GM18868 (cell line): ENCODE measurements around the gene REEP1.

Experiments used
- ATAC-seq: cut with Tn5 transposase; IDR thresholded peaks from one replicate; pipeline ENCODE4 v1.9.1; 2021; ENCODE audit warnings: mild to moderate bottlenecking, moderate library complexity; ENCODE audit not compliant: unreplicated experiment

REEP1 gene

GRCh38 chr2:86226636-86227520 is 110.5 kb downstream of the REEP1 start:
- ATAC-seq: no peak

GRCh38 chr2:86226070-86226469 is 111.4 kb downstream of the REEP1 start:
- ATAC-seq: no peak

- peak; percentile 74 for ATAC-seq
Observed at GRCh38 chr2:86225581-86225980, 111.8 kb downstream of the REEP1 start.

GRCh38 chr2:86224645-86225355 is 112.6 kb downstream of the REEP1 start:
- ATAC-seq: no peak

- no peak for ATAC-seq
Observed at GRCh38 chr2:86223927-86224560, 113.4 kb downstream of the REEP1 start.

- ATAC-seq: no peak
Observed at GRCh38 chr2:86223140-86223926, 114.1 kb downstream of the REEP1 start.

- ATAC-seq: peak; percentile 47
Observed at GRCh38 chr2:86221066-86221684, 116.3 kb downstream of the REEP1 start.

GRCh38 chr2:86219896-86220295 is 117.5 kb downstream of the REEP1 start:
- no peak for ATAC-seq

- ATAC-seq: no peak
Observed at GRCh38 chr2:86218124-86218523, 119.3 kb downstream of the REEP1 start.

GRCh38 chr2:86216575-86217555 is 120.6 kb downstream of the REEP1 start:
- ATAC-seq: no peak

GRCh38 chr2:86214503-86214832 is 123.0 kb downstream of the REEP1 start:
- no peak for ATAC-seq

GRCh38 chr2:86213699-86214502 is 123.5 kb downstream of the REEP1 start:
- no peak for ATAC-seq

GRCh38 chr2:86213056-86213455 is 124.4 kb downstream of the REEP1 start:
- no peak for ATAC-seq

GRCh38 chr2:86211796-86212188 is 125.6 kb downstream of the REEP1 start:
- ATAC-seq: no peak

- no peak for ATAC-seq
Observed at GRCh38 chr2:86211033-86211795, 126.2 kb downstream of the REEP1 start.

- ATAC-seq: no peak
Observed at GRCh38 chr2:86204458-86204857, 133.0 kb downstream of the REEP1 start.

GRCh38 chr2:86203614-86204013 is 133.8 kb downstream of the REEP1 start:
- no peak for ATAC-seq

- ATAC-seq: no peak
Observed at GRCh38 chr2:86202702-86203101, 134.7 kb downstream of the REEP1 start.
